ENCODE data around the gene COL15A1.

Gene COL15A1

DNA sequence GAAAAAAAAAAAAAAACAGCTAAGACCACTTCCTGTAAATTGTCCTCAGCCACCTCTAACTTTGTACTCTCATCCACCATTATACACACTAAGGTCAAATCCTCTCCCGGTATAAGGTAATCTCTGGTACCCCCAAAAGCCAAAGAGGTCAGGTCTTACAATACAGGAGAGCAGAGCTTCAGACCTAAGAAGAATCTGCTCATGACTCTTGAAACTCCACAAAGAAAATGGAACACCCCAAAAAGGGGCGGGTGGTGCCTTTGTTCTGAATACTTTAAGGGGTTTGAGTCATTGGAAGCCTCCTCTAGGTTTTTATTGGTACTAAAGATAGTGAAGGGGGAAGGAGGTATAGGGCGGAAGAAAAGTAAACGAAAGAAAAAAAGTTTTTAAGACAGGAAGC, 69.8 kb downstream of the COL15A1 start:
- Histone ChIP-seq H3K36me3 (ENCODE audit: control insufficient read depth, low read length) (no peaks in the 10 kb centered on the region), H4K20me1 (ENCODE audit: control insufficient read depth, insufficient read depth, low read depth, low read length) (no peaks in the 10 kb centered on the region), H3K27ac (ENCODE audit: low read depth, low read length) (no peak overlapping the region), H3K4me2 (ENCODE audit: low read length) (no peak overlapping the region), H3K4me1 (ENCODE audit: control insufficient read depth, low read length) (no peaks in the 10 kb centered on the region), H3K9me3 (ENCODE audit: control insufficient read depth, insufficient read depth, low read length) (peaks cover 10% of the 10 kb centered on the region; the same call in 1 of the 2 replicates), H3K4me3 (ENCODE audit: low read length) (no peak overlapping the region), H3K27me3 (ENCODE audit: control insufficient read depth, low read length) (no peaks in the 10 kb centered on the region), H3K9me2 (replicated peaks; ENCODE audit: control insufficient read depth, low read length) (no peaks in the 10 kb centered on the region), H3K79me2 (ENCODE audit: control insufficient read depth, low read length) (no peaks in the 10 kb centered on the region), H3F3A (ENCODE audit: control insufficient read depth, insufficient read depth) (no peaks in the 10 kb centered on the region)
- TF ChIP-seq, protein P1, sequence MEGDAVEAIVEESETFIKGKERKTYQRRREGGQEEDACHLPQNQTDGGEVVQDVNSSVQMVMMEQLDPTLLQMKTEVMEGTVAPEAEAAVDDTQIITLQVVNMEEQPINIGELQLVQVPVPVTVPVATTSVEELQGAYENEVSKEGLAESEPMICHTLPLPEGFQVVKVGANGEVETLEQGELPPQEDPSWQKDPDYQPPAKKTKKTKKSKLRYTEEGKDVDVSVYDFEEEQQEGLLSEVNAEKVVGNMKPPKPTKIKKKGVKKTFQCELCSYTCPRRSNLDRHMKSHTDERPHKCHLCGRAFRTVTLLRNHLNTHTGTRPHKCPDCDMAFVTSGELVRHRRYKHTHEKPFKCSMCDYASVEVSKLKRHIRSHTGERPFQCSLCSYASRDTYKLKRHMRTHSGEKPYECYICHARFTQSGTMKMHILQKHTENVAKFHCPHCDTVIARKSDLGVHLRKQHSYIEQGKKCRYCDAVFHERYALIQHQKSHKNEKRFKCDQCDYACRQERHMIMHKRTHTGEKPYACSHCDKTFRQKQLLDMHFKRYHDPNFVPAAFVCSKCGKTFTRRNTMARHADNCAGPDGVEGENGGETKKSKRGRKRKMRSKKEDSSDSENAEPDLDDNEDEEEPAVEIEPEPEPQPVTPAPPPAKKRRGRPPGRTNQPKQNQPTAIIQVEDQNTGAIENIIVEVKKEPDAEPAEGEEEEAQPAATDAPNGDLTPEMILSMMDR (IDR thresholded peaks at IDR 0.05; ENCODE audit: low read depth, low read length, poor library complexity, severe bottlenecking): no peak

DNA sequence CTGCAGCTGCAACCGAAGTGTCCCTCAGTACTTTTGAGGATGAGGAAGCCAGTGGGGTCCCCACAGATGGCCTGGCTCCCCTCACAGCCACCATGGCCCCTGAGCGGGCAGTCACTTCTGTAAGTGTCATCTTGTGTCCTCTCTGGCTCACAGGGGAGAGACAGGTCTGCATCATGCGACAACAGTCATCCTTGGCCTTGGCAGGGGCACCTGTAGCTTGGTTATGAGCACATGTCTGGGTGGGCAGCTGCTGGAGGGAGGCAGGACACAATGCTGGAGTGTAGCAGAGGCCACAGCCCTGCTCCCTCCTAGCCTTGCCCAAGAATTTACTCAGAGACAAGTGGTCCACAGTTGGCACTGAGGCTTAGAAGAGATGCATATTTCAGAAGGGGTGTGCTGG, 71.7 kb downstream of the COL15A1 start:
- Histone ChIP-seq H4K20me1 (ENCODE audit: control insufficient read depth, insufficient read depth, low read depth, low read length) (no peaks in the 10 kb centered on the region), H3K4me1 (ENCODE audit: control insufficient read depth, low read length) (no peaks in the 10 kb centered on the region), H3K27me3 (ENCODE audit: control insufficient read depth, low read length) (no peaks in the 10 kb centered on the region), H3K27ac (ENCODE audit: low read depth, low read length) (no peak overlapping the region), H3K9me3 (ENCODE audit: control insufficient read depth, insufficient read depth, low read length) (peaks cover 4% of the 10 kb centered on the region; the same call in 1 of the 2 replicates), H3K4me3 (ENCODE audit: low read length) (no peak overlapping the region), H3F3A (ENCODE audit: control insufficient read depth, insufficient read depth) (no peaks in the 10 kb centered on the region), H3K36me3 (ENCODE audit: control insufficient read depth, low read length) (no peaks in the 10 kb centered on the region), H3K9me2 (replicated peaks; ENCODE audit: control insufficient read depth, low read length) (no peaks in the 10 kb centered on the region), H3K4me2 (ENCODE audit: low read length) (no peak overlapping the region), H3K79me2 (ENCODE audit: control insufficient read depth, low read length) (no peaks in the 10 kb centered on the region)
- no peak for TF ChIP-seq EZH2phosphoT487 (IDR thresholded peaks at IDR 0.05; ENCODE audit: borderline replicate concordance, low read length)
- TF ChIP-seq, protein P1 (IDR thresholded peaks at IDR 0.05; ENCODE audit: low read depth, low read length, poor library complexity, severe bottlenecking): no peak

DNA sequence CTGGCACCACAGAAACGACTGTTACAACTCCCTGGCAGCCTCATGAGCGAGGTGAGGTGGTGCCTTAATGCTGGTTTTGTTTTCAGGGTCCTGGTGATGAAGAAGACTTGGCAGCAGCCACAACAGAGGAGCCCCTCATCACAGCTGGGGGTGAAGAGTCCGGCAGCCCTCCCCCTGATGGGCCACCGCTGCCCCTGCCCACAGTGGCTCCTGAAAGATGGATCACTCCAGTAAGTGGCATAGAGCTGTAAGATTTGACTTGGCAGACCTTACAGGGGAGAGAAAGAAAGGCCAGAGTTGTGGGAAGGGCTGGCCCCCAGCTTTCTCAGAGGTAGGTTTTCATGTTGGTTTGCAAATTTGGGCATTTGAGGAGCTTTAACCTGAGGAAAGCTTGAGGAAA, 72.2 kb downstream of the COL15A1 start:
- Histone ChIP-seq H3K4me3 (ENCODE audit: low read length) (no peak overlapping the region), H4K20me1 (ENCODE audit: control insufficient read depth, insufficient read depth, low read depth, low read length) (no peaks in the 10 kb centered on the region), H3K4me1 (ENCODE audit: control insufficient read depth, low read length) (no peaks in the 10 kb centered on the region), H3K4me2 (ENCODE audit: low read length) (no peak overlapping the region), H3K79me2 (ENCODE audit: control insufficient read depth, low read length) (no peaks in the 10 kb centered on the region), H3F3A (ENCODE audit: control insufficient read depth, insufficient read depth) (no peaks in the 10 kb centered on the region), H3K27me3 (ENCODE audit: control insufficient read depth, low read length) (no peaks in the 10 kb centered on the region), H3K36me3 (ENCODE audit: control insufficient read depth, low read length) (no peaks in the 10 kb centered on the region), H3K27ac (ENCODE audit: low read depth, low read length) (no peak overlapping the region), H3K9me2 (replicated peaks; ENCODE audit: control insufficient read depth, low read length) (no peaks in the 10 kb centered on the region), H3K9me3 (ENCODE audit: control insufficient read depth, insufficient read depth, low read length) (peaks cover 4% of the 10 kb centered on the region; the same call in 1 of the 2 replicates)
- TF ChIP-seq, protein P1 (IDR thresholded peaks at IDR 0.05; ENCODE audit: low read depth, low read length, poor library complexity, severe bottlenecking): no peak
- TF ChIP-seq EZH2phosphoT487 (IDR thresholded peaks at IDR 0.05; ENCODE audit: borderline replicate concordance, low read length): no peak
